RWPE1 (cell line): ENCODE measurements around the gene LRRC43.

Experiments
- CTCF ChIA-PET: fragments of 350-600 bp; sonication (Branson Sonifier 250); formaldehyde crosslinking; extraction: SDS; loops from one replicate; lab custom pipeline; 2021; lab: Yijun Ruan, JAX
- POLR2A ChIA-PET: fragments of 400-600 bp; formaldehyde crosslinking; extraction: SDS; loops from one replicate; lab custom pipeline; 2020; ENCODE audit warnings: antibody characterized with exemption; ENCODE audit not compliant: low non-redundant PET; lab: Yijun Ruan, JAX
- DNase-seq: peaks from one replicate; pipeline ENCODE4 v3.0.0; 2012; ENCODE audit warnings: low spot score
- H3K27ac ChIP-seq: fragments of 450-650 bp; 2 replicates; pipeline ENCODE4 v1.5.1; 2017
- CTCF ChIP-seq: fragments of 450-650 bp; conservative IDR thresholded peaks from 2 replicates; pipeline ENCODE4 v1.5.1; 2017; ENCODE audit warnings: low read depth, mild to moderate bottlenecking

The LRRC43 gene

DNA sequence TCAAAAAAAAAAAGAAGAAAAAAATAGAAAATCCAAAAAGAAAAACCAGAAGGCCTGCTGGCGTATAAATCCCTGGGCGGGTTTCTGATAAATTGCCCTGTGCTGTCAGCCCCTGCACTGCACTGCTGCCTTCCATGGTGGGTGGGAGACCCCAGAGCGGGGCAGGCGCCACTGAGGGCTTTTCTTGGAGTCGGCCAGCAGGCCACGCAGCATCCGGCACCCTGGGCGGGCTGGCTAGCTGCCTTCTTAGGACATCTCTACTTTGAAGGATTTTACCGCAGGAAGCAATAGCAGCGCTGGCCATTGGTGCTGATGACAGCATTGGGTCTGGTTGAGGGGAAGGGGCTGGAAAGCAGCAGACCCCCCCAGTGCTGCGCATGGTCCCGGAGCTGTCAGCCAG, 38.0 kb upstream of the LRRC43 start:
- ChIA-PET POLR2A (no interaction called here), CTCF (no interaction called here)
- TF ChIP-seq CTCF, result no peak
- no peak overlapping the region for H3K27ac ChIP-seq
- no peak for DNase-seq

DNA sequence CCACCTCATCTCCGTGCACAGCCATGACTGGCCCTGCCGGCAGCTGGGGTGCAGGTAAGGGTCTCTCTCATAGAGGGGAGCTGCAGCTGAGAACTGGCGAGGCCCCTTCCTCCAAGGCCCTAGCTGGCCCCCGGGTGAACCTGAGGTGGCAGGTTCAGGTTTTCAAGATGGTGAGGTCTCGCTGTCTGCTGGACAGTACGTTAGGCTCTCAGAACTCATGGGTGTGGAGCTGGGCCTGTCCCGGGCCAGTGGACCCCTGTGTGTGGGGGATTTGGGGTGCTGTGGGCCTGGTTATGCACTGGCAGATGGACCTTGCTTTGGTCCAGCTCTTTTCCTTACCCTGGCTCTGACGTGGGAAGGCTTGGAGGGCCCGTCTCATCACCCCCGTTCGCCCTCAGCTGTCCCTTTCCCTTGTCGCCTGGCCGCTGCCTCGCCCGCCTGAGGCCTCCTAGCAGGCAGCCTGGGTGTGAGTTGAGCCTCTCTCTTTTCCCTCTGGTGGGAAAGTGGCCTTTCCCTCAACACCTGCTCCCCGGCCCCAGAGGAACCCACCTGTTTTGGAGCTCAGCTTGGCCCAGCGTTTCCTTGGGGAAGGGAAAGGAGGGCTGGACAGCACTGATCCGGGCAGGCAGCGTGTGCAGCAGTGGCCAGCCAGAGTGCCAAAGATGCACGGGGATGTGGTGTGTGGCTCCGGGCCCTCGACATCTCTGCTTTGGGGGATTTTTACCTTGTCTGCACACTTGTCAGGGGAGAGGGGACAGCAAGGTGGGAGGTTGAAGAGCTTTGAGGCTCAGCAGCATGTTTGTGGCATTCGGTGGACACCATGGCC, 37.2 kb upstream of the LRRC43 start:
- POLR2A ChIA-PET, result no interaction called here
- no peak for DNase-seq
- CTCF ChIA-PET, result interaction anchor here (0.5 kb wide), 1 partner anchor 303 kb away, joined by 3 read pairs; no protein-coding TSS in a partner anchor
- no peak overlapping the region for H3K27ac ChIP-seq
- TF ChIP-seq CTCF, result no peak

DNA sequence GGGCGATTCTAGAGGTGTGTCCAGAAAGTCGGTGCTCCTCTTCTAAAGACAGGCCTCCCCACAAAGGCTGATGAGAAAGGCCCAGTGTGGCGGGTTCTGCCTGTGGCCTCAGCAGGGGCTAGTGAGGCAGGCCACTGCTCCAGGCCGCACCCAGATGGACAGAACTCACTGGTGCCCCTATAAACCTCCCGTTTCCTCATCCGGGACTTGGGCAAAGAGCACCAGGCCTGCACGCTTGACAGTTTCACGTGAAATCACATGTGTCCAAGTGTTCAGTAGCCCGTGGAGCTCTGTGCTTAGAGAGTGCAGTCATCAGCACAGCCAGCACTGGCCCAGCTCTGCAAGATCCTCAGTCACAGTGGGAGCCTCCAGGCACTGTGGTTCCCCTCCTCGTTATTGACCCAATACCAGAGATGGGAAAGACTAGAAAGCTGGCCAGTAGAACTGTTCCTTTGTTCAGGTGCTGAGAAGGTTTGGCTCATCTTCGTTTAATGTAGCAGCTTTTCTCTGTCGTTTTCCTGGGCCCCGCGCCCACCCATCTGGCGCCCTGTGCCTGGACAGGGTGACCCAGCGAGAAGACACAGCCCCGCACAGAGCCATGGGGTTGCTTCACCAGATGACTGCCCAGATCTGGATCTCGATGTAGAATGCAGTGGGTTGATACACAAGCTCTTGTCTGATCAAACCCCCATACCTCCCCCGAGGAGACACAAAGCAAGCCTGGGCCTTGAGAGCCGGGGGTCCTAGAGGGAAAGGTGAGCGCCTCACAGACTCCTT, 35.2 kb upstream of the LRRC43 start:
- CTCF ChIA-PET, result interaction anchor here (0.7 to 1.4 kb wide), 2 partner anchors 25 to 43 kb away, joined by 4 read pairs; no protein-coding TSS in a partner anchor
- no peak for TF ChIP-seq CTCF
- POLR2A ChIA-PET, result no interaction called here
- no peak for DNase-seq
- no peak overlapping the region for H3K27ac ChIP-seq

DNA sequence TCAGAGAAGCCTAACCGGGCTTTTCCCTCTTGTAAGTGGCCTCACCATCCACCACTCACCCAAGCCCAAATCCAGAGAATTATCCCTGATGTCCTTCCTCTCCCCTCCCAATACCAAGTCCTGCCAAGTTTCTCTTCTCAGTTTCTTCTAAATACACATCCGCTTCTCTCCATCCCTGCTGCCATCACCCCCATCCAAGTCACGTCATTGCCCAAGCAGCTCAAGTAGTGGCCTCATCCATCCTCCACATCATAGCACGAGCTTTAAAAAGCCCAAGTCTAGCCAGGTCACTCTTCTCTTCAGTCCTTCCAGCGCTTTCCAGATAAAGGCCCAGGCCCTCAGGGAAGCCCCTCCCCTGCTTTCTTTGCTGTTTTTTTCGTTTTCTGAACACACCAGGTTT, 34.3 kb upstream of the LRRC43 start:
- DNase-seq, result no peak
- no peak for TF ChIP-seq CTCF
- POLR2A ChIA-PET, result no interaction called here
- CTCF ChIA-PET, result interaction anchor here (0.7 to 1.4 kb wide), 2 partner anchors 24 to 42 kb away, joined by 4 read pairs; no protein-coding TSS in a partner anchor
- H3K27ac ChIP-seq, result no peak overlapping the region

DNA sequence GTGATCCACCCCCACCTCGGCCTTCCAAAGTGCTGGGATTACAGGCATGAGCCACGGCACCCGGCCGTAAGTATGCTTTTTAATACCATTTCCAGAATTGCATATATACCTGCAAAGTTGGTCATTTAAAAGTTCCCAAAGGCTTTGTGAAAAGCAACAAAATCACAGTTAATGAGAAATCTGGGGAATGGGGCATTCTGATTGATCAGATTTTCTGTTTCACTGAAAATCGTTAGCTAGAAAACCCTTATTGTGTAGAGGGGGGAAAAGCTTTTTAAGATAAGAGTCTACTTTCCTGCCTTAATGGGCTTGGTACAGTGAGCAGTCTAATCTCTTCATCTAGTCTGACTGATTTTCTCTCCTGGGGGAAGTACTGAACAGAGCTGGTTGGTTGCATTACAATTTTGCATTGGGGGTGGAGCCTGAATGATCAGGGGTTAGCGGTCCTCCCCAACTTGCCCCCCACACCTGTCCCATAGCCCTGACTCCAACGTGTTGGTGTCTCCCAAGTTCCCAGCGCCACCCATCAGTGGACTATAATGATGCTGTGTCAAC, 32.7 kb upstream of the LRRC43 start:
- no peak for TF ChIP-seq CTCF
- no peak overlapping the region for H3K27ac ChIP-seq
- DNase-seq, result no peak
- ChIA-PET CTCF (interaction anchor here (0.7 kb wide), 1 partner anchor 40 kb away, joined by 4 read pairs; no protein-coding TSS in a partner anchor), POLR2A (no interaction called here)

GRCh38 chr12:122152754-122153153, 30.2 kb upstream of the LRRC43 start:
- ChIA-PET CTCF (interaction anchor here (0.7 kb wide), 1 partner anchor 38 kb away, joined by 3 read pairs; no protein-coding TSS in a partner anchor), POLR2A (no interaction called here)
- DNase-seq, result no peak
- TF ChIP-seq CTCF, result no peak
- no peak overlapping the region for H3K27ac ChIP-seq
